G401 (cell line): ENCODE measurements around the gene MAP2K4. TPM values are rescaled to one million over a fixed set of nuclear protein-coding genes. Genes with fewer than 3 reads are reported as not detected.
"Not testable (repeated sequence)": the region's sequence is repeated elsewhere in the genome, so short reads cannot be mapped to it uniquely, and the experiment has no call there.

Experiments used
- DNase-seq: peaks from one replicate; pipeline ENCODE4 v3.0.0-alpha.2; 2015; ENCODE audit warnings: low spot score
- in situ Hi-C: cut with HindIII; loops from 2 replicates; pipeline ENCODE4 v1.10.0; 2016; ENCODE audit warnings: low sequenced_read_pairs, mixed read lengths
- total RNA-seq: library from RNA; depleted of rRNA; stranded (reverse); fragments of >200 nt; shearing (Covaris generic); gene quantifications from 2 replicates; pipeline ENCODE4 v1.2.3, GENCODE V29; 2014; rRNA removed

Gene MAP2K4
- total RNA-seq, 1 experiment from 2014 or later = 56.6 TPM

DNA sequence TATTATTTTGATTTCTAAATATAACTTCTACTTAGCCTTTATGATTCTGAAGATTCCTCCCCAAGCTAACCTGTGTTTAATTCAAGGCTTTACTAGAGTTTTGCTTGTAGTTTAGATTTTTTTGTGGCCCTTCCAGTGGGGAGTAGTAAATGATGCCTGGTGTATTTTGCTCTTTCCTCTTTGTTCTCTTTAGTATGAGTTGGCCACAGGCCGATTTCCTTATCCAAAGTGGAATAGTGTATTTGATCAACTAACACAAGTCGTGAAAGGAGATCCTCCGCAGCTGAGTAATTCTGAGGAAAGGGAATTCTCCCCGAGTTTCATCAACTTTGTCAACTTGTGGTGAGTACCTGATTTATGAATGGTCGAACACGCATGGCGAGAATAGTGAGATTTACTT lies 108.3 kb downstream of the MAP2K4 start:
- DNase-seq = no peak
- in situ Hi-C loops = no loop called here

- in situ Hi-C loops = no loop called here
Measured at GRCh38 chr17:12133183-12133582, 112.5 kb downstream of the MAP2K4 start.

DNA sequence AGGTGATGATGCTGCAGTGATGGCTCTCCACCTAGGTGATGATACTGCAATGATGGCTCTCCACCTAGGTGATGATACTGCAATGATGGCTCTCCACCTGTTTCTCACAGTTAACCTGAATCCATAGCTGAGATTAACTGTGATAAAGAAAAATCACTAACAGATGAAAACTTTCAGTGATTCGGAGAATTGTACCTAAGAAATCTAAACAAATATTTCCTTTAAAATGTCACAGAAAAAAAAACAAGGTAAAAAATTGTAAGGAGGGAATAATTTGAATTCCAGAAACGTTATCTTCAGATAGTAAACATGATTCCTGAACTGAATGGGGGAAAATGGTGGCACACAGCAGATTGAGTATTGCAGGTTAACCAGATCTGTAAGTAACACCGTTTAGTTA lies 113.4 kb downstream of the MAP2K4 start:
- in situ Hi-C loops = no loop called here
- no peak for DNase-seq

More at GRCh38 chr17:12133183-12133582, 112.5 kb downstream of the MAP2K4 start:
- no peak for DNase-seq

- DNase-seq = no peak
- in situ Hi-C loops = no loop called here
Measured at GRCh38 chr17:12134587-12134986, 113.9 kb downstream of the MAP2K4 start.

GRCh38 chr17:12136243-12136642 lies 115.6 kb downstream of the MAP2K4 start:
- in situ Hi-C loops = no loop called here
- DNase-seq = no peak

- DNase-seq = no peak
- in situ Hi-C loops = no loop called here
Measured at GRCh38 chr17:12136646-12137045, 116.0 kb downstream of the MAP2K4 start.

DNA sequence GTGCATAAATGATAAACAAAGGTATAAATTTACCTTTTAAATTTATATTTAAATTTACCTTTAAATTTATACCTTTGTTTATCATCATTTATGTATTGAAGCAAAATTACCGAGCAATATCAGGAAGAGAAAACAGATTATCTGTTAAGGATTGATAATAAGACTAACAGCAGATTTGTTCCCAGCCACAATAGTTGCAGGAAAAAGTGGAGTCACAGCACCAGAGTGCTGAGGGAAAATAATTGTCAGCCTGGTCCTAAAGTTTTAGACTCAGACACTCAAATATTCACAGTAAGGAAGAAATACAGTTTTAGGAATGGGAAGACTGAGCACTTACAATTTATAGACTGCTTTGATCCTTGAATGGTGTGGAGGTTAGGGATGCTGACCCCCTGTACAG lies 117.2 kb downstream of the MAP2K4 start:
- in situ Hi-C loops = no loop called here
- DNase-seq = no peak

- in situ Hi-C loops = no loop called here
- no peak for DNase-seq
Measured at GRCh38 chr17:12140685-12141084, 120.0 kb downstream of the MAP2K4 start.

DNA sequence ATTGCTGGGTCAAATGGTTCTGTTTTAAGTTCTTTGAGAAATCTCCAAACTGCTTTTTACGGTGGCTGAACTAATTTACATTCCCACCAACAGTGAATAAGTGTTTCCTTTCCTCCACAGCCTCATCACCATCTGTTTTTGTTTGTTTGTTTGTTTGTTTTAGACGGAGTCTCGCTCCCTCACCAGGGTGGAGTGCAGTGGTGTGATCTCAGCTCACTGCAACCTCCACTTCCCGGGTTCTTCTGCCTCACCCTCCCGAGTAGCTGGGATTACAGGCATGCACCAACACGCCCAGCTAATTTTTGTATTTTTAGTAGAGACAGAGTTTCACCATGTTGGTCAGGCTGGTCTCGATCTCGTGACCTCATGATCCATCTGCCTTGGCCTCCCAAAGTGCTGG lies 141.5 kb downstream of the MAP2K4 start:
- in situ Hi-C loops, DNase-seq: not testable (repeated sequence)

GRCh38 chr17:12164085-12164484 lies 143.4 kb downstream of the MAP2K4 start:
- in situ Hi-C loops = no loop called here
- DNase-seq = no peak

GRCh38 chr17:12178644-12179330 lies 158.1 kb downstream of the MAP2K4 start:
- in situ Hi-C loops = no loop called here
- DNase-seq = no peak

DNA sequence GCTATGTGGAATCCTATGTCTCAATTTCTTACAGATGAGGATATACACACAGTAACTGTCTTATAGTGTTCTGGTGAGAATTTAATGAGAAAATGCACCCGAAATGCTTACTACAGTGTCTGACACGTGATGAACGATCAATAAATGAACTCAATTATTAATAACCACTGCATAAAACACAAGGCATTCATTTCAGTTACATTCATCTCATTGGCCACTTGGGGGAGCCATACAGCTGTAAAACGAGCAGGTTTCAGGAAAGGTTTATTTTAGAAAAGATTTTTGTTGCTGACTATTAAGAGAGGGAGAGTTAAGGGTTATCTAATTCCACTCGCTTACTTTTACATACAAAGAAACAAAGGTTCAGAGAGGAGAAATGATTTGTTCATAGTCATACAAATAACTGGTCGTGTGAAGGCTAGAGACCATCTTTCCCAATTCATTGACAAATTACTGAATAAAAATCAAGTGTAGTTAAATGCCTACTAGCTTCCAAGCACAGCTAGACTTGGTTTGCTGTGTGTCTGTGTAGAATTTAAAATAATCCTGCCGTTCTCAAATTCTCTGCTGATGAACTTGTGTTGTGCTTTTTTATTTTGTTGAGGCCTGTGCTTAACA lies 160.1 kb downstream of the MAP2K4 start:
- in situ Hi-C loops = no loop called here

DNA sequence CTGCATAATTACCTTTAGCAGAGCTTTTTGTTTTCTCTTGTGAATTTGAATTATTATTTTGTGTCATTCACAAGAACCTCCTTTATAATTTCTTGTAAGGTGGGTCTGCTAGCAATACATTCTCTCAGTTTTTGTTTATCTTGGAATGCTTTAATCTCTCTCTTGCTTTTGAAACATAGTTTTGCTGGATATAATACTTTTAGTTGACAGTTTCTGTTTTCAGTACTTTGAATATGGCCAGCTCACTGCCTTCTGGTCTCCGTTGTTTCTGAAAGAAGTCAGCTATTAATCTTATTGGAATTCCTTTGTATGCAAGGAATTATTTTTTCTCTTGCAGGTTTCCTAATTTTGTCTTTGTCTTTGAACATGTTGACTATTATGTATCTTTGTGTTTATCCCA lies 167.0 kb downstream of the MAP2K4 start:
- DNase-seq = no peak

More for the DNA sequence above, 160.1 kb downstream of the MAP2K4 start:
- DNase-seq = peak; percentile 55

GRCh38 chr17:12193144-12193735 lies 172.6 kb downstream of the MAP2K4 start:
- no peak for DNase-seq
- in situ Hi-C loops = no loop called here

More for the DNA sequence above, 167.0 kb downstream of the MAP2K4 start:
- in situ Hi-C loops = no loop called here

Other genes with a start within 250 kb of the MAP2K4 start
- gene ZNF18, start 23.4 kb upstream of the MAP2K4 start, total RNA-seq = 15.9 and 29.6 TPM in 2 replicates